Kidney (tissue), 14 donors: Measurements from ENCODE around the gene MRPL54. TPM values are rescaled to one million over a fixed set of nuclear protein-coding genes. Genes with fewer than 3 reads are reported as not detected.

ENCODE experiments used
- DNase-seq, 5 donors: peaks; one replicate each; pipeline ENCODE4 v3.0.0-alpha.2; 2013 to 2020
- FAIRE-seq: peaks from 2 replicates; lab custom pipeline; 2012; peaks lifted over from hg19 to GRCh38; lab: Jason Lieb, UNC
- H3K27ac ChIP-seq, 2 donors: one replicate each; pipeline ENCODE4 v1.7.0; 2013; ENCODE audit warnings: low read depth in 2 of 2, low read length in 2 of 2, inconsistent platforms in 1 of 2
- H3K27me3 ChIP-seq: one replicate; pipeline ENCODE4 v1.7.1; 2013; ENCODE audit warnings: low read length, inconsistent platforms; ENCODE audit not compliant: control insufficient read depth, insufficient read depth
- H3K36me3 ChIP-seq, 3 donors: one replicate each; pipeline versions ENCODE4 v1.7.0 to v1.7.1; 2013; ENCODE audit warnings: low read length in 3 of 3, control low read depth in 1 of 3, inconsistent platforms in 1 of 3; ENCODE audit not compliant: insufficient read depth in 3 of 3, control insufficient read depth in 2 of 3
- H3K4me1 ChIP-seq, 3 donors: one replicate each; pipeline versions ENCODE4 v1.7.0 to v1.7.1; 2013; ENCODE audit warnings: low read length in 3 of 3, inconsistent platforms in 1 of 3, low read depth in 1 of 3; ENCODE audit not compliant: control insufficient read depth in 2 of 3, insufficient read depth in 2 of 3
- H3K4me3 ChIP-seq, 3 donors: one replicate each; pipeline versions ENCODE4 v1.7.0 to v1.8.1; 2013; ENCODE audit warnings: low read length in 3 of 3, control low read depth in 1 of 3, inconsistent platforms in 1 of 3
- H3K9ac ChIP-seq, 3 donors: one replicate each; pipeline versions ENCODE4 v1.7.0 to v1.7.1; 2013; ENCODE audit warnings: low read length in 3 of 3, control low read depth in 1 of 3, inconsistent platforms in 1 of 3
- H3K9me3 ChIP-seq, 3 donors: one replicate each; pipeline versions ENCODE4 v1.7.0 to v1.7.1; 2013; ENCODE audit warnings: low read length in 3 of 3, control low read depth in 1 of 3, inconsistent platforms in 1 of 3; ENCODE audit not compliant: control insufficient read depth in 2 of 3, insufficient read depth in 1 of 3
- intact Hi-C: fragments of 100-400 bp; cut with DNase I; formaldehyde crosslinking; loops from one replicate; pipeline ENCODE4 v1.11.1; 2022
- polyA plus RNA-seq: library from polyadenylated mRNA; stranded (reverse); fragments of 350-450 nt; fragmentation: Illumina TruSeq; extraction: RNeasy Lipid Tissue Mini Kit (QIAGEN cat#74804); gene quantifications from one replicate; pipeline ENCODE4 v1.2.3, GENCODE V29; 2014; ENCODE audit warnings: low read depth, low replicate concordance; ENCODE audit not compliant: insufficient read depth
- total RNA-seq: library from RNA; stranded (reverse); fragmentation: NEBNext Ultra II Directional; extraction: Animal tissue kit (Norgen Biotek cat#: 25700); gene quantifications from one replicate; pipeline ENCODE4 v1.2.1, GENCODE V29; 2021
- TF ChIP-seq, protein P1 (sequence below): IDR thresholded peaks from 3 replicates; pipeline ENCODE4 v1.5.1; 2012; ENCODE audit warnings: mild to moderate bottlenecking, moderate library complexity, borderline replicate concordance; ENCODE audit not compliant: insufficient read depth; ENCODE audit errors: extremely low read depth
- donor health status: control.
- donor health status: control.
- donor health status: control.
- donor health status: control.
- donor health status: control.
- donor health status: DM: yes; HTN: yes; CAD: no.
- donor health status: Normal renal cell carcinoma (clear cell type).

The MRPL54 gene
- total and polyA plus RNA-seq, 2 donors from 2014 or later, result 57.6 to 151 TPM

DNA sequence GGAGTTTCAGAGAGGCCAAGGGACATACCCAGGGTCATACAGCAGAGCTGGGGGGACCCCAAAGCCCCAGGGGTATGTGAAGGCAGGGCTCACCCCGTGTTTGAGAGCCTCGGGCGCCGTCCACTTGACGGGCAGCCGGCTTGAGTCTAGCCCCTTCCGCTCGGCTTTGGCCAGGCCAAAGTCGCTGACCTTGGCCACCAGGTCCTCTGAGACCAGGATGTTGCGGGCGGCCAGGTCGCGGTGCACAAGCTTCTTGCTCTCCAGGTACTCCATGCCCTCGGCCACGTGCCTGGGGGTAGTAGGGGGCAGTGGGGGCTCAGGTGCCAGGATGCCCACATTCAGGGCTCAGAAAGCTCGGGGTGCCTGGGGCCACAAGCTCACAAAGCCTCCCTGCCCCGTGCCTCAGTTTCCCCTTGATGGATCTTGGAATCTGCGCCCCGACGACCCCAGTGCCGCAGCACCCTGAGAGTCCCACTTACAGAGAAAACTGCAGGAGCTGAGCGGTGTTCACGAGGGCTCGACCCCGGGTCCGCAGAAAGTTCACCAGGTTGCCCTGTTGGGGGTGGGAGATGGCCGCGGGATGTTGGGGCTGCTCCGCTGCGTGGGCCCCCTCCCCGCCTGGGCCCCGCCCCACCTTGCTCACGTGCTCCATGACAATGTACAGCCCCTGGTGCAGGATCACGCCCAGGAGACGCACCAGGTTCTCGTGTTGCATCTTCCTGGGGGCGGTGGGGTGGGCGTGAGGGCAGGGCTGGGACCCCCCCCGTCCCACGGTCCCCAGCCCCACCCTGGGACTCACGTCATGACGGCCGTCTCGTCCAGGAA, 16.6 kb downstream of the MRPL54 start:
- intact Hi-C loops, result no loop called here
- peak in 1 of 5 donors; percentile 65 for DNase-seq

GRCh38 chr19:3780786-3781304, 18.4 kb downstream of the MRPL54 start:
- Histone ChIP-seq H3K4me3 (no peak overlapping the region), H3K27ac (no peak overlapping the region), H3K4me1 (no peaks in the 10 kb centered on the region), H3K9me3 (peaks cover 0 to 14% (median 3%) of the 10 kb centered on the region in 3 donors), H3K36me3 (no peaks in the 10 kb centered on the region), H3K27me3 (peaks cover 2% of the 10 kb centered on the region), H3K9ac (no peak overlapping the region)
- DNase-seq, result no peak
- no peak for FAIRE-seq
- intact Hi-C loops, result no loop called here
- TF ChIP-seq, protein P1, sequence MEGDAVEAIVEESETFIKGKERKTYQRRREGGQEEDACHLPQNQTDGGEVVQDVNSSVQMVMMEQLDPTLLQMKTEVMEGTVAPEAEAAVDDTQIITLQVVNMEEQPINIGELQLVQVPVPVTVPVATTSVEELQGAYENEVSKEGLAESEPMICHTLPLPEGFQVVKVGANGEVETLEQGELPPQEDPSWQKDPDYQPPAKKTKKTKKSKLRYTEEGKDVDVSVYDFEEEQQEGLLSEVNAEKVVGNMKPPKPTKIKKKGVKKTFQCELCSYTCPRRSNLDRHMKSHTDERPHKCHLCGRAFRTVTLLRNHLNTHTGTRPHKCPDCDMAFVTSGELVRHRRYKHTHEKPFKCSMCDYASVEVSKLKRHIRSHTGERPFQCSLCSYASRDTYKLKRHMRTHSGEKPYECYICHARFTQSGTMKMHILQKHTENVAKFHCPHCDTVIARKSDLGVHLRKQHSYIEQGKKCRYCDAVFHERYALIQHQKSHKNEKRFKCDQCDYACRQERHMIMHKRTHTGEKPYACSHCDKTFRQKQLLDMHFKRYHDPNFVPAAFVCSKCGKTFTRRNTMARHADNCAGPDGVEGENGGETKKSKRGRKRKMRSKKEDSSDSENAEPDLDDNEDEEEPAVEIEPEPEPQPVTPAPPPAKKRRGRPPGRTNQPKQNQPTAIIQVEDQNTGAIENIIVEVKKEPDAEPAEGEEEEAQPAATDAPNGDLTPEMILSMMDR, result no peak

More for the DNA sequence above, 16.6 kb downstream of the MRPL54 start:
- Histone ChIP-seq H3K4me3 (no peak overlapping the region), H3K9me3 (peaks cover 0 to 14% (median 3%) of the 10 kb centered on the region in 3 donors), H3K27ac (no peak overlapping the region), H3K36me3 (no peaks in the 10 kb centered on the region), H3K9ac (no peak overlapping the region), H3K27me3 (no peaks in the 10 kb centered on the region), H3K4me1 (no peaks in the 10 kb centered on the region)
- TF ChIP-seq, protein P1, result no peak
- FAIRE-seq, result no peak

GRCh38 chr19:3781603-3782002, 19.1 kb downstream of the MRPL54 start:
- TF ChIP-seq, protein P1, result no peak
- intact Hi-C loops, result no loop called here
- no peak for FAIRE-seq
- Histone ChIP-seq H3K4me3 (no peak overlapping the region), H3K27me3 (peaks cover 2% of the 10 kb centered on the region), H3K9me3 (peaks cover 0 to 14% (median 3%) of the 10 kb centered on the region in 3 donors), H3K4me1 (no peaks in the 10 kb centered on the region), H3K9ac (no peak overlapping the region), H3K27ac (no peak overlapping the region), H3K36me3 (no peaks in the 10 kb centered on the region)
- no peak for DNase-seq
